G401 (cell line): ENCODE results near the gene DNAJB13. TPM values are rescaled to one million over a fixed set of nuclear protein-coding genes. Genes with fewer than 3 reads are reported as not detected.

Experiments used
- DNase-seq: peaks from one replicate; pipeline ENCODE4 v3.0.0-alpha.2; 2015; ENCODE audit warnings: low spot score
- in situ Hi-C: cut with HindIII; loops from 2 replicates; pipeline ENCODE4 v1.10.0; 2016; ENCODE audit warnings: low sequenced_read_pairs, mixed read lengths
- total RNA-seq: library from RNA; depleted of rRNA; stranded (reverse); fragments of >200 nt; shearing (Covaris generic); gene quantifications from 2 replicates; pipeline ENCODE4 v1.2.3, GENCODE V29; 2014

The DNAJB13 gene
- total RNA-seq, 1 experiment from 2014 or later = 4.6 TPM

DNA sequence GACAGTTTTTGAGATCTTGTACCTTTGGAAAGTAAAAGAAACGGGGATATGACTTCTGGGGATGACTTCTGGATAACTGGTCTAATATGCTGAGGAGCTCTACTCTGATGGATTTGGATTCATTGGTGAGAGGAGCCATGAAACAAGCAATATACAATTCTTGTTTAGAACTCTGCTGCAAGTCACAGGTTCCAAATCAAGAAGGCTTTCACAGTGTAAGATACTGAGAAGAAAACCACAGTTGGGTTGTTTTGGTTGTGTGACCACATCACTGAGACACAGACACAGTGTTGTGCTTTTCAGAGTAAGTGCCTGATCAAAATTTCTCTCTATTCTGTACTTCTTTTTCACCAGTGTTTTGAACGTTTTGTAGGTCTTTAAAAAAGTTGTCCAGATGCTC lies 44.9 kb downstream of the DNAJB13 start:
- no peak for DNase-seq
- in situ Hi-C loops = no loop called here

DNA sequence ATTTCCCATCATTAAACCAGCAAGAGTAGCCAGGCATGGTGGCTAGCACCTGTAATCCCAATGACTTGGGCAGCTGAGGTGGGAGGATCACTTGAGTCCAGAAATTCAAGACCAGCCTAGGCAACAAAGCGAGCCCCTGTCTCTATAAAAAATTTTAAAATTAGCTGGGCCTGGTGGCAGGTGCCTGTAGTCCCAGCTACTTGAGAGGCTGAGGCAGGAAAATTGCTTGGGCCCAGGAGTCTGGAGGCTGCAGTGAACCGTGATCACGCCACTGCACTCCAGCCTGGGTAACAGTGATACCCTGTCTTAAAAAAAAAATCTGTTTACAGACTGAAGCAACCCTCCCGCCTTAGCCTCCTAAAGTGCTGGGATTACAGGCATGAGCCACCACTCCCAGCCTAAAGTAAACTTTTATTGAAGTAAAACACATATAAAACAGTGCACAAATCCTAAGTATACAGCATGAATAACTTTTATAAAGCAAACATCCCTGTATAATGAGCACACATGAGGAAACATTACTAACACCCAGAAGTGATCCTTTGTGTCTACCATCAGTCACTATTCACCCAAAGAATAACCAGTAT lies 45.4 kb downstream of the DNAJB13 start:
- in situ Hi-C loops = no loop called here
- no peak for DNase-seq

DNA sequence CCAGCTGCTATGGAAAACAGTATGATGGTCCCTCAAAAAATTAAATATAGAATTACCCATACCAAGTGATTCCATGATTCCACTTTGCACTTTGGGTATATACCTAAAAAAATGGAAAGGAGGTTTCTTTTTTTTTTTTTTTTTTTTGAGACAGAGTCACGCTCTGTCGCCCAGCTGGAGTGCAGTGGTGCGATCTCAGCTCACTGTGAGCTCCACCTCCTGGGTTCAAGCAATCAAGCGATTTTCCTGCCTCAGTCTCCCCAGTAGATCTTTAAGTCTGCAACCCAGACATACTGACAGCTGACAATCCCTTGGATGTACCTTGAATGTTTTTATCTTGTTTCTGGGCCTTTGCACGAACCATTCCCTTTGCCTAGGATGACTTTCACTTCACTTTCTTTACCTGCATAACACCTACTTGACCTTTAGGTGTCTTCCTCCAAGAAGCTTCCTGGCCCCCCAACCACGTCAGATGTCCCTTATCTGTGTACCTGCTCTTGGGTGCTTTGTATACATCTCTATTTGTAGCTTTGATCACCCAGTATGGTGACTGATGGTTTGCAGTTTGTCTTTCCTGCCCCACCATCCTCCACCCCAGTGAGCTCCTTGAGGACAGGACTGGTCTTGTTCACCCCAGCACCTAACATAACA lies 46.4 kb downstream of the DNAJB13 start:
- DNase-seq = no peak
- in situ Hi-C loops = no loop called here

DNA sequence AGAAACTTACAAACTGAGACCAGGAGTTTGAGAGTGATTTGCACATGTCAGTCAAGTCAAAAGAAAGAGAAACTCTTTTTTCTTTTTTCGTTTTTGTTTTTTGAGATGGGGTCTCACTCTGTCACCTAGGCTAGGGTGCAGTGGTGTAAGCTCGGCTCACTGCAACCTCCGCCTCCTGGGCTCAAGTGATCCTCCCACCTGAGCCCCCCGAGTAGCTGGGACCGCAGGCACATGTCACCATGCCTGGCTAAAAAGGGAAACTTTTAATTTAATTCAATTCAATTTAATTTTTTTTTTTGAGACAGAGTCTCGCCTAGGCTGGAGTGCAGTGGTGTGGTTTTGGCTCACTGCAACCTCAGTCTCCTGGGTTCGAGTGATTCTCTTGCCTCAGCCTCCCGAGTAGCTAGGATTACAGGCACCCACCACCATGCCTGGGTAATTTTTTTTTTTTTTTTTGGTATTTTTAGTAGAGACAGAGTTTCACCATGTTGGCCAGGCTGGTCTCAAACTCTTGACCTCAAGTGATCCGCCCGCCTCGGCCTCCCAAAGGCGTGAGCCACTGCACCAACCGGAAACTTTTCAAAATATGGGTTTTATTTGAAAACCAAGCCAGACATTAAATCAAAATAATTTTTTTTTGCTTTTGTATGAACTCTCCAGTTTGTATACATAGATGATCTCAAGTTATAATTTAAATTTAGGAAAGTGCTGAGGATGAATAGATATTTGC lies 48.2 kb downstream of the DNAJB13 start:
- in situ Hi-C loops = no loop called here
- DNase-seq = no peak

DNA sequence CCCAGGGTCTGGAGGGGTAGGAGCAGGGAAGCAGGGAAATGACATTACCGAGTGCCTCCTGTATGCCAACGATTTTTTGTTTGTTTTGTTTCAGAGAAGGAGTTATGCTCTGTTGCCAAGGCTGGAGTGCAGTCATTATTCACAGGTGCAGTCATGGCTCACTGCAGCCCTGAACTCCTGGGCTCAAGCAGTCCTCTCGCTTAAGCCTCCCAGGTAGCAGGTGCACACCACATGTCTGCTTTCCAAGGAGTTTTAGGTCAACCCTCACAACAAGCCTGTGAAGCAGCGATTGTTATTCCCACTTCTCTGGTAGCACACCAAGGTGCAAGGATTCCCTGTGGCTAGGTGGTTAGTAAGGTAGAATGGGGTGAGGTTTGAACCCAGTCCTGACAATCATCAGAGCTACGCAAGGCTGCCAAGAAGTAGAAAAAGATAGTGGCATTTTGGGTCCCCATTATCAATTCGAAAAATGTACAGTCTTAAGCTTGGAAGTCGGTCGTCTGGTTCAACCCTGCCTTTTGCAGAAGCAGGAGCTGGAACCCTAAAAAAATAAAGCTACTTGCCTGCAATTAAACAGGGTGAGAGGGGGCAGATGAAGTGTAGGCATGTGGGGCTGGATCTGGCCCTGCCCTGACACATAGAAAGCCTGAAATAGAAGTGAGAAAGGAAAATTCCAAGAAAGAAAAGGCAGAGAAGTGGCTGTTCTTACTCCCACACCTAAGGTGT lies 48.9 kb downstream of the DNAJB13 start:
- no peak for DNase-seq
- in situ Hi-C loops = no loop called here

DNA sequence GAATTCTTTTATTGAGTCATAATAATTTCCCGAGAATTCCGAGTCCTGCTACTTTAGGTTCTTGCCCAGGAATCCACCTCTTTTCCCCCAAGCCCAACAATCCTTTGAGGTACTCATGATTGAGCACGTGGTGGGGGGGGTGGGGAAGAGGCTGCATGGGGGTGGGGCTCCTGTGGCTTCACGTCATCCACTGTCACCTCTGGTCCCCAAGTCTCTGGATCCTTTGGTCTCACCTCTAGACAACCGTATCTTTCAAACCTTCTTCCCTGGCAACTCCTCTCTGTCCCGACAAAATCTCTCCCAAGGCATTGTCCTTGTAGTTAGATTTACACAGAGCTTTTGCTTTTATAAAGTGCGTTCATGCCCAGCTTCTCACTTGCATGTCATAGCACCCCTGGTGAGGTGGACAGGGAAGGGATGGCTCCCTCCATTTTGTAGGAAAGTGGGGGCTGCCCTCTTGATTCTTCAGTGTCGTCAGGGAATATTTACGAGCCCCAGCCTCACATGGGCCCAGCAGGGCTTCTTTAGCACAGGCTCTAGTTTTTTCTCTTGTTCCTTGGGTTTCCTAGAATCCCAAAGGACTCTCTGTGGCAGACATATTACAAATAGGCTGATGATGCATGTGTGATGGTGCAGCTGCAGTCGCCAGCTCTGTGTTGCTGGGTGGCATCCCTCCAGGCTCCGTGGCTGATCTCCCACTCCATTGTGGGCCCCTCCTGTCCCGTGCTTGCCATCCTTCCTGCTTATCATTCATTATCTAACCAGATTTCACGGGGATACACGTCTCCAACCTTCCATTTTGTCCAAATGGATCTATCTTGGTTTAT lies 49.7 kb downstream of the DNAJB13 start:
- DNase-seq = no peak
- in situ Hi-C loops = no loop called here

DNA sequence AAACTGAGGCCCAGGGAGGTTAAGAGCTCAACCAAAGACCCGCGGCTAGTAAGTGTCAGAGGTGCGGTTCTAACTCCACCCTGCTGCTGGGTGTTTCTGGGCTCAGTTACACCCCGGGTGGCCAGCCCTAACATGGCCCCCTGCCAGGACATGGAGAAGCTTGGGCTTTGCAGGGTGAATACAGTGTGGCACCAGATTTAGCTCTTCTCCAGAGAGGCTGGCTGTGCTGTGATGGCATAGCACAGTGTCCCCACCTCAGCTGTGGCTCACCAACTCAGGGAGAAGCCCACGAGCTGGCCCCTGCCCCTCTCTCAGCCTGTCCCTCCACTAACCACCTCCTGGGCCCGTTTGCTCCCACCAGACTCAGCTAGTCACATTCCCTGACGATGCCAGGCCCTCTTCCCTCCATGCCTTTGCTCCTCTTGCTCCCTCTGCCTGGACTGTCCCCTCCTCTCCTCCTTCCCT lies 51.0 kb downstream of the DNAJB13 start:
- in situ Hi-C loops = no loop called here
- DNase-seq = no peak

DNA sequence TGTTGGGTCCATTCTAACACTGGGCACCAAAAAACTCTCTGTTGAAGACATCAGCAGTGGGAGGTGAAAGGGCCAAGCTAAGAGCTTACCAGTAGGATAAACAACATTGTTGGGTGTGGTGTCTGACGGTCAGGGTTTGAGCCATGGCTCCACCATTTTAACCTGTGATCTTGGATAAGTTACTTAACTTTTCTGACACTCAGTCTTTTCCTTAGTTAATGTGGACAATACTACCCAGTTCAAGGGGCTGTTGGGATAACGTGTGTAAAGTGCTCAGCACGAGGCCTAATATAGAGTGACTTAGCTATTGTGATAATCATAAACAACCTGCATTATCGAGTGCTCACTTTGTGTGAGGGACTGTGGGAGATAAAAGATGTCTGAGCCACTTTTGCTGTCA lies 52.0 kb downstream of the DNAJB13 start:
- in situ Hi-C loops = no loop called here
- no peak for DNase-seq

DNA sequence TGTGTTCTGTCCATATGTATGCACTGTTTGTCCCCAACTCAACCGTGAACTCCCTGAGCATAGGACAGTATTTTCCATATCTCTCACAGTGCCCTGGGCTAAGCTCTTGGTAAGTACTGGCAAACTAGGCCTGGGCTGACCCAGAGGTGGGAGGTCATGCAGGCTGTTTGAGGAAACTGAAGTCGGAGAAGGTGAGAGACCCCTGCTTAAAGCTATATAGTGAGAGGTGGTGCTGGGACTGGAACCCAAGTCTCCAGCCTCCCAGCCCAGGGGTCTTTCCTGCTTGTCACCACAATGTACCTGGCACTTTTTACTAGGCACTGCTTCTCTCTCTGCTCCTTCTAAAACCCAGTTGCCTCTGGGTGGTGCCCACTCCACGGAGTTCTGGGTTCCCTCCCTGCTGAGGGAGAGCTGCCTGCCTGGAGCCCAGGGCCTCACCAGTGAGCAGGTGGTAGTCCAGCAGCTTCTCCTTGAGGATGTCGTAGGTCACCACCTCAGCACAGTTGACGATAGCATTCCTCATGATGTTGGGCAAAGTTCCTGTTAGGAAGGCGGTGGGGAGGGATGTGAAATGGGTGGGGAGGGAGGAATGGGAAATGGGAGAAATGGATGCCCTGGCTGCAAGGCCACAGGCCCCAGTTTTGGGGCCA lies 53.3 kb downstream of the DNAJB13 start:
- in situ Hi-C loops = no loop called here
- DNase-seq = no peak

DNA sequence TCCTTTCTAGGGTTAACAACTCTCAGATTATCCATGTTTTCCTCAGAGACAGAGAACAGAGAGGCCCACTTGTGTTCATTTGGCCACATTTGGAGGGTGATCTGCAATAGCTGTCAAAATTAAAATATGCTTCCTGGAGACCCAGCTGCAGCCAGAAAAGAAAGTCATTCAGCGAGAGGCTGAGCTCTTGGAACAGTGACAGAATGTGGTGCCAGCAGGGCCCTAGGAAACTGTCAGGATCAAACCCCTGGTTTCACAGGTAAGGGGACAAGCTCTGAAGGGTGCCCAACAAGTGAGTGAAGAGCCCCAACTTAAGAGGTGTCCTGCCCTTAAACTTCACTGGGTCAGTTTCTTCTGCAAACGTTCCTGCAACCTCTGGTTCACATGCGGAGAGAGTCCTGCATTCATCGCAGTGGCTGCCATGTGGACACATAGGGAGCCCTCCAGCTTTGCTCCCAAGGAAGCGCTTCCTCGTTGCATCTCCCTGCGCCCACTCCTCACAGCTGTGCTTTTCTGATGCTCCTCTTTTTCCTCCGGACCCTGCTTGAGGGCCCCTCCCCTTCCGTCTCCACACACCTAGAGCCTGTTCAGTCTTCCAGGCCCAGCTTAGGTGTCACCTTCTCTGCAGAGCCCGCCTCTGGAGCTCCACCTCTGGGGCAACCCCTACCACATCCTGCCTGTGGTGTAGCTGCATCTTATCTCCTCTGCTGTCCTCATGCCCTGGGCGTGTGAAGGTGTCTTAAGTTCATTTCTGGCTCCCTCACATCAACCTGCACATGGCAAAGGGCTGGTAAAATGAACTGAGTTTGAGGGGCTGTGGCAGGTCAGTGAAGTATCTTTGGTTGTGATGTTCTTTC lies 54.2 kb downstream of the DNAJB13 start:
- in situ Hi-C loops = no loop called here
- no peak for DNase-seq

DNA sequence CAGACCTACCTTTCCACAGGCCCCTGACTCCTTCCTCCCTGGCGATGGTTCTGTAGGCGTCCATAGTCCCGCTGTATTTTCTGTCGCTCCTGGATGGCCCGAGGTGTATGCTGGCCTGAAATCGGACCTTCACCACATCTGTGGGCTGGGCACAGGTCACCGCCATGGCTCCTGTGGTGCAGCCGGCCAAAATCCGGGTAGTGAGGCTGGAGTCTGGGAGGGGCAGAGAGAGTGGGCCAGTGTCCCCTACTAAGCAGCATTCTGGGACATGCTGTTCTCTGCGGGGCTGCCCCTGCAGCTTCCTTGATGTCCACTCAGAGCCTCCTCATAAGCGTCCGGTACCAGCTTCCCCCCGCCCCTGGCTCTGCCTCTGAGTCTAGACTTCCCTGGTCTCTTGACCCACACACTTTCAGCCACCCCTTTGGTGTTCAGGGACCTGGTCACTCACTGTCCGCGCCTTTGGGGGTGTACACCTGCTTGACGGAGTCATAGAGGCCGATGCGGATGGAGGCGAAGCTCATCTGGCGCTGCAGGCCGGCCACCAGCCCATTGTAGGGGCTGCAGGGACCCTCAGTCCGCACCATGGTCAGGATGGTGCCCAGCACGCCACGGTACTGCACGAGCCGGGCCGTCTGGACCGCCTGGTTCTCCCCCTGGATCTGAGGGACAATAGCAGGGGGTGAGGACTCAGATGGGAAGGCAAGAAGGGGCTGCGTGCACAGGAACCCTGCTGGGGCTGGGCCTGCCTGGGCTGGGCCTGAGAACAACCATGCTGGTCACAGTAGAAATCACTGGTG lies 55.1 kb downstream of the DNAJB13 start:
- DNase-seq = no peak
- in situ Hi-C loops = no loop called here

DNA sequence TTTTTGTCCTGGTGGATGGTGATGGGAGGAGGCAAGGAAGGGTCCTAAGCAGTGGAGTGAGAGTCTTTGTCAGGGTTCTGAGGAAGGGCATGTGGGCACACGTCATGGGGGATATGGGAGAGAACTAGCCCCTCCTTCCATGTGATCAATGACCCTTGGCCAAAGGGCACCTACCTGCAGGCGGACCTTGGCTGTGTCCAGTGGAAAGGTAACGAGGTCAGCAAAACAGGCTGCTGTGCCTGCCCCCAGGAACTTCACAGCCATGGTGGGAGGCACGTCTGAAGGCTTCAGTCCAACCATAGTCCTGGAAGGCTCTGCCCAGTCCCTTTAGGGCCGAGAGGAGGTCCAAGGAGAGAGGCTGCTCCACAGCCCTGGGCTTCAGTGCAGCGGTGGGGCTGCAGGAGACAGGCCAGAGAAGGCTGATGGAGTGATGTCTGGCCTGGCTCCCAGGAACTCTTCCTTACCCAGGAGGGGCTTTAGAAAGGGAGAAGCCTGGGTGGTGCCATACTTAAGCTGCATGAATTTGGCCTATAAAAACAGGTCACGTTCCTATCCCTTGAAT lies 56.0 kb downstream of the DNAJB13 start:
- in situ Hi-C loops = no loop called here
- DNase-seq = no peak

DNA sequence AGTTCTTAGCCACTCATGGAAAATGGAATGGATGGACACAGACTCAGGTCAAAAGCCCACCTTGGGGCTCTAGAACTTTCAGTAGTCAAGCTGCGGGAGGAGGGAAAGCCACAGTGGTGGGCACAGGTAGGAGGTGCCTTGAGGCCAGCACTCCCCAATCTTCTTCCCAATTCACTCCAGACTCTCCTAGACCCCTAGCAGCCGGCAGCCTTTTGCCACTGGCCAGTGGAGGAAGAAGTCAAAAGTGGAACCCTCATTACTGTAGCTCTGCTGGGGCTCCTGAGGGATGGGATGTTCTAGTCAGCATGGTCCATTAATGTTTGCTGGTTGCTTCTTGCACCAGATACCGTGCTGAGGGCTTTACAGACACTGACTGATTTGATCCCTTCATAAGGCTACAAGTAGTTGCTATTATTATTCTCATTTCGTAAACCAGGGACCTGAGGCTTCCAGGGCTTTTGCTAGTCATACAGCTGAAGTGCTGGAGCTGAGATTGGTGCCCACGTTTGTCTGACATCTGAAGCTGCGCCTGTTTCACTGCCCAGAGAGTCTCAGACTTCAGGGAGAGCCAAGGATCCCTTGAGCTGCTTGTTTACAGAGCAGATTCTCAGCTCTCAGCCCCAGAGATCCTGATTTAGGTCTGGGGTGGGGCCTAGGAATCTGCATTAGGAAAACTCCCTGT lies 57.0 kb downstream of the DNAJB13 start:
- no peak for DNase-seq

DNA sequence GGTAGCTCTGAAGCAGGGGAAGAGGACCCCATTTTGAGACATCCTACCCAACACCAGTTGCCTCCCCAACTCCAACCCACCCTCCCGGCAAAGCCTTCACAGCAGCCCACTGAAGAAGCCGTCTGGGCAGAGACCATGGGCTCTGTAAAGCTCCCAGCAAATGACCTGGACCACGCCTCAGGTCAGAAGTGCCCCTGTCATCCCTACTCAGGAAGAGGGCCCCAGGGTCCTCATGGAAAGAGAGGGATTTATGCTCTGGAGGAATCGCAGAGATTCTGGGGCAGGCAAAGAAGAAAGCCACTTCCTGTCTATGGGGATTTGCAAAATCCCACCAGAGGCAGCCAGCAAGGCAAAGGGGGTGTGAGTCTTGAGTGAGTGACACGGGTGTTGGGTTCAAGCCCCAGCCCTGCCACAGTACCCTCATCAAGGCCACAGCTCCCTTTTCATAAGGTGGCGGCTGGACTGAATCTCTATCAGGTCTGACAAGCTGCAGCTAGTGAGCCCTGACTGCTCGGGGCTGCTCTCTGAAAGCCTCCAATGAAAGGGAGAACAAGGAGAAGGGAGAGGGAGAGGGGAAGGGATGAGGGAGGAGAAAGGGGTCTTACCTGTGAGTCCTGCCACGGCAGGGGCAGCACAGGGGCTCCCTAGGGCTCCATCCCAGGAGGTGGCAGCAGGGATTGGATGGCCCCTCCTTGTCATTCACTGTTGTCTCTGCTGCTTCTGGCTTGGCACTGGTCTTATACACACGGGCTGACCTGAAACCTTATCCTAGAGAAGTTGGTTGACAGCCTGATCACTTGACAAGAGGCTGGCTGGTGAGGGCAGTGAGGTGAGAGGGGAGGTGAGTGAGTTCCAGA lies 57.8 kb downstream of the DNAJB13 start, which contains the start of gene UCP3:
UCP3 (minus strand) TSS at position 713 of the 857 bp plus-strand sequence. CDS start 2,043 bp downstream, outside the sequence.
- in situ Hi-C loops = no loop called here
- no peak for DNase-seq

More for the DNA sequence above, 57.0 kb downstream of the DNAJB13 start:
- in situ Hi-C loops = no loop called here

DNA sequence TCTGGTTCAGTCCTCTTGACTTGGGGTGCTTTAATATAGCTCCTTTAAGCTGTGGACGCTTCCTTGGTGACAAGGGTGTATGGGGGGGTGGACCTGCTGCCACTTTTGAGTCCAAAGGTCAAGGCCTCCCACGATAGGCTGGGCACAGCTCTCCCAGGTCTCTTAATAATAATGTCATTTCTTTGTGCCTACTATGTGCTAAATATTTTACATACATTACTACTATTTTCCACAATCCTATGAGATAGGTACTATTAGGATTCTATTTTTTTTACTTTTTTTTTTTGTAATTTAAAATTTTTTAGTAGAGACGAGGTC lies 58.4 kb downstream of the DNAJB13 start:
- no peak for DNase-seq
- in situ Hi-C loops = no loop called here
